ENCODE data around the gene TMEM8B.

TMEM8B gene, protein sequence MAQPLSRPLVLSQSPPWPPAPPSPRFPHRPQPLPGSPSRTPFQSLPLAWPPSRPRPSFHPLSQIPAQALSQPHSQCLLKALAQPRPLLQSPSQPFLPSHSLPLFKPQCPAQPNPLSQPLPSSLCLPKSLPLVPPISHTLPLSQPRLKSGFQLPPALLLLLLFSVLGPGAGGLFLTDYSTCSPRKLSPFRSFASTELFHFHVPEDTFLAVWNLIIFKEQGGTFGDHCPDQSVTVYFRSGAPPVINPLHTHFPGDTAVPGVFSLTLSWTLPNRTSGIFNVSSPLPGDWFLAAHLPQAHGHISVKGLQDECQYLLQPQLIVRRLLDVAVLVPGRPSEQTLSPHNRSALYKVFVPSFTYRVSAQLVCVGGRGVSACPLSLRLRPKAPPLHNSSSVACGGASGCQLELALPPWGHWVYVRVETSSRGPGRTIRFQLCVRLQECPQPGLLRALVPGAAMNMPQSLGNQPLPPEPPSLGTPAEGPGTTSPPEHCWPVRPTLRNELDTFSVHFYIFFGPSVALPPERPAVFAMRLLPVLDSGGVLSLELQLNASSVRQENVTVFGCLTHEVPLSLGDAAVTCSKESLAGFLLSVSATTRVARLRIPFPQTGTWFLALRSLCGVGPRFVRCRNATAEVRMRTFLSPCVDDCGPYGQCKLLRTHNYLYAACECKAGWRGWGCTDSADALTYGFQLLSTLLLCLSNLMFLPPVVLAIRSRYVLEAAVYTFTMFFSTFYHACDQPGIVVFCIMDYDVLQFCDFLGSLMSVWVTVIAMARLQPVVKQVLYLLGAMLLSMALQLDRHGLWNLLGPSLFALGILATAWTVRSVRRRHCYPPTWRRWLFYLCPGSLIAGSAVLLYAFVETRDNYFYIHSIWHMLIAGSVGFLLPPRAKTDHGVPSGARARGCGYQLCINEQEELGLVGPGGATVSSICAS

DNA sequence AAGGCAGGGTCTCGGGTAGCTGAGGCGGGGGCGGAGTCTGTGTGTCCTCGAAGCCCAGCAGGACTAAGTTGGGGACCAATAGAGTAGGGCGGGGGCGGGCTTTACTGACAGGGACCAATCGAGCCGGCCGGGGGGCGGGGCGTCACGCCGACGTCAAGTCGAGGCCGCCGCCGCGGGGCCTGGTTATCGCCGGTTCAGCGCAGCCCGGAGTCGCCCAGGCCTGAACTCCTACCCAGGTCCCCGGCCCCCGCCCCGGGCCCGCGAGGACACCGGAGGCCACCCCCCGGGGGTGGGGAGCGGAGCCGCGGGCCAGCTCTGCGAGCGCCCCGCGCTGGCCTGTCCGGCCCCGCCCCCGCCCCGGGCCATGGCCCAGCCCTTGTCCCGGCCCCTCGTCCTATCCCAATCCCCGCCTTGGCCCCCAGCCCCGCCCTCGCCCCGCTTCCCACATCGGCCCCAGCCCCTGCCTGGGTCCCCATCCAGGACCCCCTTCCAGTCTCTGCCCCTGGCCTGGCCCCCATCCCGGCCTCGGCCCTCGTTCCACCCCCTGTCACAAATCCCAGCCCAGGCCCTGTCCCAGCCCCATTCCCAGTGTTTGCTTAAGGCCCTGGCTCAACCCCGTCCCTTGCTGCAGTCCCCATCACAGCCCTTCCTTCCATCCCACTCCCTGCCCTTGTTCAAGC is at the start of gene TMEM8B:
TMEM8B (plus strand) TSS at position 145 of the 680 bp plus-strand sequence; CDS start at position 365, 220 bp downstream.
- peak; percentile 97 for DNase-seq

DNA sequence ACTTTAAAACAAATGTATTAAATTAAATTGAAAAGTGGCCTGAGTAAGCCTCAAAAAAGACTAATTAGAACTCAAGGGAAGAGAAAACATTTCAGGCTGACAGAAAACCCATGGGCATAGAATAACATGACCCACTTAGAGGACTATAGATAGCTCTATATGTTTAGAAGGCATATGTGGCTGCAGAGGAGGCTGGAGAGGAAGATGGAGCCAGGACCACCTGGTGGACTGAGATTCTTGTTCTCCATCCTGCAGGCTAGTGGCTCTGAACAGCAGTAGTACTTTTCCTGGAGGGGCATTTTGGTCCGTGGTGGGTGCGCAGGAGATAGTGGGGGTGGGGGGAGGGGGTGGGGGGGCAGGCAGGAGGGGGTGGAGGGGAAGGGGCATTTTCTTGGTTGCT is 48.0 kb upstream of the TMEM8B start:
- no peak for DNase-seq

DNA sequence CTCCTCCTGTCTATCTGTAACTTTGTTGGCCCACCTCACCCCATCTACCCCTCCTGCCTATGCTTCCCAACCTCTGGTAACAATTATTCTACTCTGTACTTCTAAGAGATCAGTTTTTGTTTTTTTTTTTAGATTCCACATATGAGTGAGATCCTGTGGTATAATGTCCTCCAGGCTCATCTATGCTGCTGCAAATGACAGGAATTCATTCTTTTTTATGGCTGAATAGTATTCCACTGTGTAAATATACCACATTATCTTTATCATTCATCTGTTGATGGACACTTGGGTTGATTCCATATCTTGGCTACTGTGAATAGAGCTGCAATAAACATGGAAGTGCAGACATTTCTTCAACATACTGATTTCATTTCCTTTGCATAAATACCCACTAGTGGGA is 45.6 kb upstream of the TMEM8B start:
- no peak for DNase-seq

DNA sequence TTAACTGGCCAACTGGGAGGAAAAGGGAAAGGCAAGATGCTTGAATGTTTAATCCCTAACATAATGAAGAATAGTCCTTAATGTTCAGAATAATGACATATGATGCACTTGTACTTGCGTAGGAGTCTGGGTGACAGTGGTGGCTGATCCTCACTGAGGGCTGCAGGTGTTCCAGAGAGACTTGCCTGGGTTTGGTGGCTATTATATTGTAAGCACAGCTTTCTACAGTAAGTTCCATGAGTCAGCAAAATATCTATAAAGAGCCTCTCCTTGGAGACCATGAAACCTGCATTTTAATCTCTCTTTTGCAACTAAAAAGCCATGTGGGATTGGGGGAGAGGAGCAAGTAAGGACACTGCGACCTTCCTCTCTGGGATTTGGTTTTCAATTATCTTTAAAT is 39.5 kb upstream of the TMEM8B start:
- no peak for DNase-seq

DNA sequence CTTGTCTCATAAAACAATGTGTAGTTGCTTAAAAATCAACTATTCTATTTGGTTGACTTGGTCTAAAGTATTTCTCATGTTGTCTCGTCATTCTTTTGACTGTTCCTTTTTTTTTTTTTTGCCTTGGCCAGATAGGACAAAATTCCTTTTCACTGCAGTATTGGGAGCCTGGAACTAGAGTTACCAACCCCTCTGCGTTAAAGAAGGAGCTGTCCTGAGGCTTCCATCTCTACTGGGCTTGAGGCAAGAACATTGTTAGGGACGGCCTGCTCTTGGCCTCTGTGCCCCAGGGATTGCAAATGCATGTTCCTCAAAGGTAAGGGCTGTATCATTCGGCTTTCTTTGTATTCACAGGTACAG is 39.0 kb upstream of the TMEM8B start:
- no peak for DNase-seq

DNA sequence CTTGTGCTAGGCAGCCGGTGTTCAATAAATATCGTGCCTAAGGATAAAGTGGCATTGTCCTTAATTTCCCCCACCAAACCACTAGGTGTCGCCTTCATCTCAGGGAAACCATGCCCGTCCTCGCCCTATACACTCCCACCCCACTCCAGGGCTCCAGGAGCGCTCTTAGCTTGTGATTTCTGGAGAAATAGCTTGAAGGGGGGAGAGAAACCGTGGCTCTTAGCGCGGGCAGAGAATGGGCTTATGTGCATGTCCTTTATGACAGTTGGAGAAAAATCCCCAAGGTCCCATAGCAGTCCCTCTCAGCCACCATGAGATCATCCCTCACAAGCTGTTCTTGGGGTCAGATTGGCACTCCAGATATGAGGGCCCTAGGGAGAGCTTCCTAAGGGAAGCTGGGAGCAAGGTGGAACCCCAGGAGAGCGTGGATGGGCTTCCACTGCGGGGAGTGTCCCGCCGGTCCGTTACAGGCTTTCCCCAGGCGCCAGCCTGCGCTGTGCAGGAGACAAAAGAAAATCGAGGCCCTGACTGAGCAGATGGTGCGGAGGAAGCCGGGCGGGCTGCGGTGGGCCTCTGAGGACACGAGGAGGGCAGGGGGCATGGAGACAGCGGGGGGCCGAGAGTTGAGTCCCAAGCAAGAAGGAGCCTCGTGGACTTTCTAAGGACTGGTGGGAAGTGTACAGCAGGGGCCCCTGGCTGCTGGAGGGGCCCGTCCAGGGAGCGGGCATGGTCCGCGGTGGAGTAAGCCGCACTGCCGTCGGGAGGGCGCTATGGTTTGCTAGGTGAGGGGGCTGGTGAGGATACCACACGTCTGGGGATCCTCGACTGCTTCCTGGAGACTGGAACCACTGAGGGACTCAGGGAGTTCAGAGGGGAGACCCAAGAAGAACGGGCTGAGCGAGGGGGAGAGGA is 38.4 kb upstream of the TMEM8B start:
- DNase-seq = peak; percentile 59

DNA sequence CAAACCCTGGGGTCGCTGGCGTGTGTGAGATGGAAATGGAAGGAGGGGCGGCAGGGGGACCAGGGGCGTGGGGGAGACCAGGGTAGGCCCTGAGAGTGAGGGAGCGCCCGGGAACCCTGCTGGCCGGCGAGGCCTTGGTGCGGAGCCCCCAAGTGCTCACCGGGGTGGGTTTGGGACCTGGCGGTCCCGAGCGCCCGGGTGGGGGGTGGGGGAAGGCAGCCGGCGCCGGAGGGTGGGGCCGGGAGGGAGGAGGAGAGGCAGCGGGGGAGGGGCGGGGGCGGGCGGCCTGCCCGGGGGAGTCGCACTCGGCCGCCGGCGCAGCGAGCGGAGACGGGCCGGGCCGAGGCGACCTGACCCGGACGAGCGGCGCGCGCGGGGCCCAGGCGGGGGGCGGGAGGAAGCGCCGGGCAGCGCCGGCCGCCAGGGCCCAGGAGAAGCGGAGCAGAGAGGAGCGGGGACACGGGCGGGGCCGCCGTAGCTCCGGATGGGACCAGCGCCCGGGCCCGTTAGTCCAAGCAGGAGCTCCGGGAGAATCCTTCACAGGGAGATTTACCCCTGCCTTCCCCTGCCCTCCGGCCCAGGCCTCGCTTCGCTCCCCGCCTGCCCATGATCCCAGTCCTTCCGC is 37.6 kb upstream of the TMEM8B start, which contains the start of gene NPR2:
NPR2 (plus strand) TSS at position 295 of the 625 bp plus-strand sequence. CDS start 818 bp downstream, outside the sequence.
- no peak for DNase-seq

DNA sequence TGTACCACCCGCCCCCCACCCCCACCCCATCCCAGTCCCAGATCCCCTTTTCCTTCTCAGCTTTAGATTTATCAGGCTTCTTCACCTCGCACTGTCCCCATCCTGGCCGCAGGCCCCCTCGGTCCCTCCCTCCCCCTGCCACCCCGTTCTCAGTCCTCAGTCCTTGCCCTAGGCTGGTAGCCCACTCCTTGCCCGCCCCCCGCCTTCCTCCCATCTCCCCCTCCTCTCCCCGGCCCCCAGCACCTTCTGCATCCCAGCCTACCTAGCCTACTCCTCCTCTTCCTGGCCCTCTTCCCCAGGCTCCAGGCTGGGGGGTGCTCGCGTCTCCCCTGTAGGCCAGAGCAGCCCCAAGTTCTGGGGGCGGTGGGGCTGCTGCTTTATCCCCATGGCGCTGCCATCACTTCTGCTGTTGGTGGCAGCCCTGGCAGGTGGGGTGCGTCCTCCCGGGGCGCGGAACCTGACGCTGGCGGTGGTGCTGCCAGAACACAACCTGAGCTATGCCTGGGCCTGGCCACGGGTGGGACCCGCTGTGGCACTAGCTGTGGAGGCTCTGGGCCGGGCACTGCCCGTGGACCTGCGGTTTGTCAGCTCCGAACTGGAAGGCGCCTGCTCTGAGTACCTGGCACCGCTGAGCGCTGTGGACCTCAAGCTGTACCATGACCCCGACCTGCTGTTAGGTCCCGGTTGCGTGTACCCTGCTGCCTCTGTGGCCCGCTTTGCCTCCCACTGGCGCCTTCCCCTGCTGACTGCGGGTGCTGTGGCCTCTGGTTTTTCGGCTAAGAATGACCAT is 36.8 kb upstream of the TMEM8B start:
- no peak for DNase-seq

DNA sequence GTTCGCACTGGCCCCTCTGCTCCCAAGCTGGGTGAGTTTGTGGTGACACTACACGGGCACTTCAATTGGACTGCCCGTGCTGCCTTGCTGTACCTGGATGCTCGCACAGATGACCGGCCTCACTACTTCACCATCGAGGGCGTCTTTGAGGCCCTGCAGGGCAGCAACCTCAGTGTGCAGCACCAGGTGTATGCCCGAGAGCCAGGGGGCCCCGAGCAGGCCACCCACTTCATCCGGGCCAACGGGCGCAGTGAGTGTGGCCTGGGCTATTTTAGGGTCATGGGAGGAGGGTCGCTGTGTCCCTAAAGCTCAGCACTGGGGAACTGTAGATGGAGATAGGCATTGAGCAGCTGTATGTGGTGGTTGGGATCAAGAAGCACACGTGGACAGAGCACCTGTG is 36.2 kb upstream of the TMEM8B start:
- no peak for DNase-seq

DNA sequence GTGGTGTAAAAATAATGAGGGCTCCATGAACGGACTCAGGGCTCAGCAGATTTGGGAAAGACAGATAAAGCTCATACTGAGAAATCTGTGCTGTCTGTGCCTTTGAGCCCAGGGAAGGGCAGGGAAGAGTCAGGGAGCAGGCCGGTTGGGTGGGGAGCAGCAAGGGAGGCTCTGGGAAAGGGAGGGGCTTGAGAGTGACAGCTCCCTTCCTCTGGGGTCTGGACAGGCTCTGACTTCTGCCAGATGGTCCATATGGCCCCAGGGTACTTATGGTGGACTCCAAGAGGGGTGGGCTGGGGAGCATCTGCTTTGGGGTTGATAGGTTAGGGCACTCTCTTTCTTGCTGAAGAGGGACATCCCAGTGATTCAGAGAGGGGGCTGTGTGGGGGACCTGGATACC is 35.6 kb upstream of the TMEM8B start:
- DNase-seq = no peak

DNA sequence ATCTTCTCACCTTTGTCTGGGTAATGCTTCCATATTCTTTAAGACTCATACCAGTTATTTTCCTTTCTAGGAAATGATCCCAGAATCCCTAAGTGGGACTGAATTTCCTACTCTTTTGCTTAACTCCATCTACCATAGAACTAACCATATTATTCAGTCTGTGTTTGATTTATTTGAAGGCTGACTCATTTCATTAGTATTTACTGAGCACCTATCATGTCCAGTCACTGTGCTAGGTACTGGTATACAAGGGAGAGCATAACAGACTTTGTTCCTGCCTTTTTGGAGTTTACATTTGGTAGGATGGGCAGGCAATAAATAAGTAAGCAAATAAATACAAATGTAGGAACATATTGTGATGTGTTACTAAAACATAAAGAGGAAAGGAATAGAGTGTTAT is 33.3 kb upstream of the TMEM8B start:
- no peak for DNase-seq

DNA sequence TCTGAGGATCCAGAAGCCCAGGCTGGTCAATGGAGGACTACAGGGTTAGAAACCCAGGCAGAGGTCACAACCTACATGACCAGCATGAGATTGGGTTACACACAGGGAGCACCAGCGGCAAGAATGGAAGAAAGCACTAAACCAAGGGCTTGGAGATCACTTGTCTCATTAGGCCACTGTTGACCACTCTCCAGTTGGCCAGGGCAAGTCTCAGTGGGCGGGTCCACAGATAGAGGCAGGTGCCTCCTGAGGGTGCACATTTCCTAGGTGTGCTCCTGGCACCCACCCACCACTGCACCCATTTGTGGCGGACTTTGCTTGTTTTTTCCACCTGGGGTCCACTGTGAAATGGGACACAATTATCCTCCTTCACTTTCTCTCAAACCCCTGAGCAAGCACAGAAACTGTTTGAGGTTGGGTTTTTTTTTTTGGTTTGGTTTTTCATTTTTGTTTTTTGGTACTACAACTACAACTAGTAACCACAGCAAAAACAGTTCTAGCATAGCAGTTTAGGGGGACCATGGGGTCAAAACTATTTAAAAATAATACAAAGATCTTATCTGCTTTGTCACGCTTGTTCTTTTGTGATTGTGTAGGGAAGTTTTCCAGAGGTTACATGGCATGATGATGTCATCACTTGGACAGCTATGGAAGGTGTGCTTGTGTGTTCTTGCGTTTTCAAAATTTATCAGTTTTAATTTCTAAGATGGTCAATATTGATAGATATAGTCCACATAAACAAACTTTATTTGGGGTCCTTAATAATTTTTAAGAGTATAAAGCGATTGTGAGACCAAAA is 31.5 kb upstream of the TMEM8B start:
- DNase-seq = no peak

DNA sequence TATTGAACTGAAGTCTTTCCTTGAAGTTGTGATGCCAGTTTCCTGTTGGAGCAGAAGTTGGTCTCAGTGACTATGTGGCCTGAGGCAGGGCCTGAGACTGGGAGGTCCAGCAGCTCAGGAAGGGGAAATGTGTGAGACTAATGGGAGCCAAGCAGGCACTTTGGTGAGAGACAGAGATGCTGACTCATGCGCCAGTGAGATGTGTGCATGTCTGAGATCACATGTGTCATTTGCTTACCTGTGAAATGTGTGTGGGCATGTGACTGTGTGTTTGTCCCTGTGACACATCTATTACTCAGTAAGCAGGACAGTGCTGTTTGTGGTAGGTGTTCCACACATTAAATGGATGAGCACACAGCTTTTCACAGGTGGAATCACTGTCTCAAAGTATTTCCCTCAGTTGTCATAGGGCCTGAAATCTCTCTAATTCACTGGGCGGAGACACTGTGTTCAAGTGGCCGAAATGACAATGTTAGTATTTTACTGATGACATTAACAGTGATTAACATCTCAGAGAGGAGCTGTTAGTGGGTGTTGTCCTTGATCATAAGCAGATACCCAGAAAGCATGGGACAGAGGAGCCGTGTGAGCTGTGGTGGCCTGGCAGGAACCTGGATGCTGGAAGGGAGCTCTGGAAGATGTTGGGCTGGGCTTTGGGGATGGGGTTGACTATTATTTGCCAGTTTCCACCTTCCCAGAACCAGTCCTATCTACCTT is 30.2 kb upstream of the TMEM8B start:
- DNase-seq = peak; percentile 68

DNA sequence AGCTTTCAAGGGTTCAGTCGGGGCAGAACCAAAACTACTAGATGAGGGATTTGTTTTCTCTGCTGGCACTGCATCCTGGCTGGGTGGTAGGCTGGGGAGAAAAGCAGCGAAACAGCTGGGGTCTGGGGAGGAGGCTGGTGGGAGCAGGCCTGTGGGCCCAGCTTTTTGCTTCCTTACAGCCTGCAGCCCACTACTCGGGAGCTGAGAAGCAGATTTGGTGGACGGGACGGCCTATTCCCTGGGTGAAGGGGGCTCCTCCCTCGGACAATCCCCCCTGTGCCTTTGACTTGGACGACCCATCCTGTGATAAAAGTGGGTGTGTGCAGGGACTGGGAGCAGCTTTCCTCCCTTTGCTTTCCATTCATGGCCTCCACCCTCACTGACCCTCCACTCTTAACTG is 28.5 kb upstream of the TMEM8B start:
- DNase-seq = no peak

DNA sequence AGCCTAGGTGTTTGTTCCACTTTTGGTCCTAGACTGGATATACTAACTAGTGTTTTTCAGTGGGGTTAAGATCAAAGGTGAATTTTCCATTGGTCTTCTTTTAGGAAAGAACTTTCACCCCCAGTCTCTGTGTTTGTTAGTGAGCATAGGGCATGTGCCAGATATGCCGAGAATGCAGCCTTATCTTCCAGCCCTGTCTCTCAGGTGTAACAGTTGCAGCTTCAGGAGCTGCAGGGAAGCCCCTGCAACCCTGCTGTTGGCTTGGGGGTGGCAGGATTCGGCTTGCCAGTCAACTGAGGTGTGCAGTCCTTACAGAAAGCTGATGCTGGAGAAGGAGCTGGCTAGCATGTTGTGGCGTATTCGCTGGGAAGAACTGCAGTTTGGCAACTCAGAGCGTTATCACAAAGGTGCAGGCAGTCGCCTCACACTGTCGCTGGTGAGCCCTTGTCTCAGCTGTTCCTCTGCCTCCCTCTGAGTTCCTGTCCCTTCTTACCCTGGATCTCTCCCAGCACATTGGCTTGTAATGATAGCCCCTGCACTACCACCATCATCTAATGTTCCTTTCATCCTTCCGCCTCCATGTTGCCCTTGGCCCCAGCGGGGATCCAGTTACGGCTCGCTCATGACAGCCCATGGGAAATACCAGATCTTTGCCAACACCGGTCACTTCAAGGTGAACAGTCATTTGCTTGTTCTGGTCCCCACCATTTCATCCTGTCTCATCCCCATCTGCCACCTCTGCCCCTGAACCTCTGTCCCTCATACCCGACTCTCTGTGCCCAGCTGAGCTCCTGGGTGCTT is 27.5 kb upstream of the TMEM8B start:
- DNase-seq = no peak

DNA sequence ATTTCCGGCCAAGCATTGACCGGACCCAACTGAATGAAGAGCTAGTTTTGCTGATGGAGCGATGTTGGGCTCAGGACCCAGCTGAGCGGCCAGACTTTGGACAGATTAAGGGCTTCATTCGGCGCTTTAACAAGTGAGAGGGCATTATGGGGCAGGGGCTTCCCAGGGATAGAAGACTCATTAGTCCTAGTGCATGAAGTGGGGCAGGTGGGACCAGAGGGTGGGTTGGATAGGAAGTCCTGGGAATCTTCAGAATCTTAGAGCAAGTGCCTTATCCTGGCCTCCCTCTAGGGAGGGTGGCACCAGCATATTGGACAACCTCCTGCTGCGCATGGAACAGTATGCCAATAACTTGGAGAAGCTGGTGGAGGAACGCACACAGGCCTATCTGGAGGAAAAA is 22.9 kb upstream of the TMEM8B start:
- no peak for DNase-seq

DNA sequence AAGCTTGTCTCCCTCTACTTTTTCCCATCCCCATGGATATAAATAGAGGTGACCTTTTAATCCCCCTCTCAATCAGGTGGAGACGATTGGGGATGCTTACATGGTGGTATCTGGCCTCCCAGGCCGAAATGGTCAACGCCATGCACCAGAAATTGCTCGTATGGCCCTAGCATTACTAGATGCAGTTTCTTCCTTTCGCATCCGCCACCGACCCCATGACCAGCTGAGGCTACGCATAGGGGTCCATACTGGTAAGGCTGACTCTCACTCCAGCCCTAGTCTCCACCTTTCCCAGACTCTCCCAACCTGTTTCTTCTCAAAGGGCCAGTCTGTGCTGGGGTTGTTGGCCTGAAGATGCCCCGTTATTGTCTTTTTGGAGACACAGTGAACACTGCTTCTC is 20.6 kb upstream of the TMEM8B start:
- no peak for DNase-seq

DNA sequence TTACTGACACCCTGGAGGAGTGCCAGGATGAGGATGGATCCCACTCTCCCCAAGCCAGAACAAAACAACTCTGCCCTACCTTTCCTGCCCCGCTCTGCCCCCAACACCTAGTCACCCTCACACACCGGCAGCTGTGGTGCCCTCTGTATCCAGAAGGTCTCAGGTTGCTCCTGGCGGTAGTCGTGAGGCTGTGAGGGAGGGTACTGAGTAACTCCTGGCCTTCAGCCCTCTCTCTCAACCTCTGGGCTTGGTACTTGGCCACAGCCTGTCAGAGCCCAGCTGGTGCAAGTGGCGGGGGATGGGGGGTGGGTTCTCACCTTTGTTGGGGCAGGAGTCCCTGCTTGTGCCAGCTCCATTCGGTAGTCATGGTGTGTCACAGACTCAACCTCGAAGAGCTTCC is 18.9 kb upstream of the TMEM8B start:
- no peak for DNase-seq
